Activated CD4-positive, alpha-beta T cell treated with anti-CD3 and anti-CD28 coated beads, Interleukin-2, Interleukin-6, amounts not matched to agents 100 ng/mL and 50 ng/mL, durations not matched to agents 16 hours and 8 hours (primary cell): ENCODE data around the gene VN1R4.
"Not testable (repeated sequence)": the region's sequence is repeated elsewhere in the genome, so short reads cannot be mapped to it uniquely, and the experiment has no call there.

Source experiments
- DNase-seq: peaks from one replicate; pipeline ENCODE4 v3.0.0-alpha.2; 2020

Gene VN1R4, protein sequence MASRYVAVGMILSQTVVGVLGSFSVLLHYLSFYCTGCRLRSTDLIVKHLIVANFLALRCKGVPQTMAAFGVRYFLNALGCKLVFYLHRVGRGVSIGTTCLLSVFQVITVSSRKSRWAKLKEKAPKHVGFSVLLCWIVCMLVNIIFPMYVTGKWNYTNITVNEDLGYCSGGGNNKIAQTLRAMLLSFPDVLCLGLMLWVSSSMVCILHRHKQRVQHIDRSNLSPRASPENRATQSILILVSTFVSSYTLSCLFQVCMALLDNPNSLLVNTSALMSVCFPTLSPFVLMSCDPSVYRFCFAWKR

GRCh38 chr19:53267623-53268022 is at the start of gene VN1R4:
TSS of gene VN1R4 (minus strand) at chr19:53267723. CDS start at chr19:53267665, 58 bp downstream.
- not testable (repeated sequence) for DNase-seq

GRCh38 chr19:53311897-53312296 is 44.4 kb upstream of the VN1R4 start:
- no peak for DNase-seq

DNA sequence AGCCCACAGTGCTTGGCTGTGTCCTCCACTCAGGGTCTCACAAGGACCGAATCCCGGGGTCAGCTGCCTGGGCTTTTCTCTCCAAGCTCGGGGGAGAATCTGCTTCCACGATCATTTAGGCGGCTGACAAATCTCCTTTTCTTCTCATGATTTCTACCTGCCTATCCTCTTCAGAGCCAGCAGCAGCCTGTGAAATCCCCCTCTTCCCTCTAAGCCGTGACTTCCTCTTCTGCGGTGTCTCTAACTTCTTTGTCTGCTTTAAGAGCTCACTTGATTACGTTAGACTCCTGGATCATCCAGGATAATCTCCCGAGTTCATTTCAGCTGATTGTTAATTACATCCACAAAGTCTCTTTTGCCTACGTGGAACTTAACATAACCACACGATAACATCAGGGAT is 43.5 kb upstream of the VN1R4 start:
- DNase-seq: no peak

- no peak for DNase-seq
These were observed 40.9 kb upstream of the VN1R4 start for GRCh38 chr19:53308339-53308811.

GRCh38 chr19:53301341-53301740 is 33.8 kb upstream of the VN1R4 start:
- DNase-seq: not testable (repeated sequence)

GRCh38 chr19:53294786-53295441 is 27.4 kb upstream of the VN1R4 start:
- no peak for DNase-seq

GRCh38 chr19:53290758-53291549 is 23.4 kb upstream of the VN1R4 start:
- no peak for DNase-seq

GRCh38 chr19:53285087-53285486 is 17.6 kb upstream of the VN1R4 start:
- DNase-seq: no peak

DNA sequence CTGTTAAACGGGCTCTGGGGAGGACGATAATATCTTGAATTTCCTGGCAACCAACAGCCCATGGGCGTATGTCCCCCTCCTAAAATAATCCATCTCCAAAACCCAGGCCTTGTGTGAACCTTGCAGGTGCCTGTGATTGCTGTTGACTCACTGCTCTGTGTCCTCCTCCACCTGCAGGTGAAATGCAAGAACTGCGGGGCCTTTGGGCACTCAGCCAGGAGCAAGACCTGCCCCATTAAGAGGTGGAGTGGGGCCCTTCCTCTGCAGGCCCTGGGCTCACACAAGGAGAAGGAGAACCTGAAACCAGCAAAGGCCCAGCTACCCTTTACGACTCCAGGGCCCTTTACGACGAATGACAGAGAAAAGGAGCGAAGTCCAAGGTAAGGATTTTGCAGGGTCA is 14.4 kb upstream of the VN1R4 start:
- not testable (repeated sequence) for DNase-seq

DNA sequence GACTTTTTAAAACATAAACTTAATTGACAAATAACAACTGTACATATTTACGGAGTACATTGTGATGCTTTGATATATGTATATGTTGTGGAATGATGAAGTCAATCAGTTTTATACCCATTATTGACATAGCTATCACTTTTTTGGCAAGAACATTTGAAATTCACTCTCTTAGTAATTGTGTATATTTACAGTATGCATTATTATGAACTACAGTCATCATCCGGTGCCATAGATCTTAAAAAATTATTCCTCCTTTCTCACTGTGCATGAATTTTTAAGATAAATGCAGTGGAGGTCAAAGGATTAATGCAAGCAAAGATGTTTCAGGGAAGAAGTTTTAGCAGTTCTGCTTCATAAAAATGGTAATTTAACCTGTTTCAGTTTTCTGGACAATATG is 8.0 kb upstream of the VN1R4 start:
- DNase-seq: no peak

DNA sequence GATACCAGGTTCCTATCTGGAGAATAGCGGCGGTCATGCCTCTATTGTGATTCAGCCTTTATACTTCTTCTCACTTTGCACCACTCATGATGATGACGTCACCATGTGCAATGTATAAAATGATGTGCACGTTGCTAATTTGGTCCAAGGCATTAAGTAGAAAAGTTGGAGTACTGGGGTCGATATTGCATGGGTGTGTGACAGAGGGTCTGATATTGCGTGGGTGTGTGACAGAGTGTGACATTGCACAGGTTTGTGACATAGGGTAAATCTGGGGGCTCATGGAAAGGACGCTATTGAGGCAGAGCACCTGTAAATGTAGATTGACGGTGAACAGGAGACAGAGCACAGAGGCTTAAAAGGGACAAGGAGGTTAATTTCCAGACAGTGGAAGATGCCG is 4.5 kb upstream of the VN1R4 start:
- DNase-seq: no peak

DNA sequence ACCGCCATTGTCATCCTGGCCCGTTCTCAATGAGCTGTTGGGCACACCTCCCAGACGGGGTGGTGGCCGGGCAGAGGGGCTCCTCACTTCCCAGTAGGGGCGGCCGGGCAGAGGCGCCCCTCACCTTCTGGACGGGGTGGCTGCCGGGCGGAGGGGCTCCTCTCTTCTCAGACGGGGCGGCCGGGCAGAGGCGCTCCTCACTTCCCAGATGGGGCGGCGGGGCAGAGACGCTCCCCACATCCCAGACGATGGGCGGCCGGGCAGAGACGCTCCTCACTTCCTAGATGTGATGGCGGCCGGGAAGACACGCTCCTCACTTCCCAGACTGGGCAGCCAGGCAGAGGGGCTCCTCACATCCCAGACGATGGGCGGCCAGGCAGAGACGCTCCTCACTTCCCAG is 2.3 kb upstream of the VN1R4 start:
- not testable (repeated sequence) for DNase-seq

DNA sequence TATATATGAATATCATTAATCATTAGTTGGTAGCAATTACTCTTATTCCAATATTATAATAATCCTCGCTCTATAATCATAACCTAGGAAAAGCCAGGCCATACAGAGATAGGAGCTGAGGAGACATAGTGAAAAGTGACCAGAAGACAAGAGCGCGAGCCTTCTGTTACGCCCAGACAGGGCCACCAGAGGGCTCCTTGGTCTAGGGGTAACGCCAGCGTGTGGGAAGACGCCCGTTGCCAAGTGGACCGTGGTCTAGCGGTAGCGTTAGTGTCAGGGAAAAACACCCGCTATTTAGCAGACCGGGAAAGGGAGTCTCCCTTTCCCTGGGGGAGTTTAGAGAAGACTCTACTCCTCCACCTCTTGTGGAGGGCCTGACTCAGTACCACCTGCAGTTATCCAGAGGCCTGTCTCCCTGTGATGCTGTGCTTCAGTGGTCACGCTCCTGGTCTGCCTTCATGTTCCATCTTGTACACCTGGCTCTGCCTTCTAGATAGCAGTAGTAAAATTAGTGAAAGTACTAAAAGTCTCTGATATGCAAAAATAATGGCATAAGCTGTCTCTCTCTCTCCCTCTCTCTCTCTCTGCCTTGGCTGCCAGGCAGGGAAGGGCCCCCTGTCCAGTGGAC is 9.7 kb downstream of the VN1R4 start, which contains the start of gene VN1R2:
VN1R2 (plus strand) TSS at position 578 of the 628 bp plus-strand sequence. CDS start 84 bp downstream, outside the sequence.
- not testable (repeated sequence) for DNase-seq

GRCh38 chr19:53254411-53255341 is 12.8 kb downstream of the VN1R4 start, which contains the start of gene ZNF677:
TSS of gene ZNF677 (minus strand) at chr19:53254873. CDS start at chr19:53251550, 3,323 bp downstream.
- peak; percentile 77 for DNase-seq

DNA sequence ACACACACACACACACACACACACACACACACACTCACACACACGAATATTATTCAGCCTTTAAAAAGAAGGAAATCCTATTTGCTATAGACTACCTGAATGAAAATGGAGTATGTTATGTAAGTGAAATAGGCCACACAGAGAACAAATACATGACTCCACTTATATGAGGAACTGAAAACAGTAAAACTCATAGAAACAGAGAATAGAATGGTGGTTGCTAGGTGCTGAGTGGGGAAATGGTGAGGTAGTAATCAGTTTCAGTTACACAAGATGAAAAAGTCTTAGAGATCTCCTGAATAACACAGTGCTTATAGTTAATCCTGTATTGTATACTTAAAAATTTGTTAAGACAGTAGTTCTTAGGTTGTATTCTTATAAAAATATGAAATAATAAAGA is 21.0 kb downstream of the VN1R4 start:
- no peak for DNase-seq

GRCh38 chr19:53237114-53237777 is 30.3 kb downstream of the VN1R4 start:
- no peak for DNase-seq

DNA sequence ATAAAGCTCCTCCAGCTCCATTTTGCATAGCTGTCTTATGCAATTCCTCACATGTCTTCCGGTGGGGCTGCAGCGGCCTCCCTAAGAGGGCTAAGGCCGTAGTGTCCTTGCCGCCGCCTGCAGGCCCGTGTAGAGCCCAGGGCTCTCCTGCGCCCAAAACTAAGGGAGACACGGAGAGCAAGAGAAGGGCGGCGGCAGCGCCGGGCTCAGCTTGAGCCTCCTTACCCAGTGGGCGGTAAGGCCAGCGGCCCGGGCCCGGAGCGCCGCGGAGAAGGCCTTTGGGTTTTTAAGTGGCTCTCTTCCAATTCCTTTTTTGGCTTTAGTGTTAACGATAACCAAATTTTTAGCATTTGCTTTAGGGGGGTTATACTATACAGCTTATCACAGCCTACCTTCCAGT is 42.9 kb downstream of the VN1R4 start:
- DNase-seq: no peak

GRCh38 chr19:53222716-53223115 is 44.8 kb downstream of the VN1R4 start:
- not testable (repeated sequence) for DNase-seq
